ENCODE data around the gene ADGRL3.

The ADGRL3 gene

DNA sequence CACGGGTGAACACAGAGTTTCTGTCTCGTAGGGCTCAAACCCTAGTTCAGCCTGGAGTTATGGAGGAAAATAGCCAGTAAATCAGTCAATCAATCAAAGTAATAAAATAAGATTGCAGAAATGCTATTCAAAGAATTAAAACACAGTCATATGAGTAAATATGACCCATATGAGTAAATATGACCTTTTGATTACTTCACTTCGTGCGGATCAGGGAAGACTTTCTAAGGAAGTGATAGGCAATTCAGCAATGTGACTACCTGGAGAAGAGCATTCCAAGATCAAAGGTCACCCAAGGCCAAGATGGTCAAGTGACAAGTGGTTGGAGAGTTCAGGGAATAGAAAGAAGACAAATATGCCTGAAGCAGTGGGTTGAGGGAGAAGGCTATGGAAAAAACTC lies 722.6 kb downstream of the ADGRL3 start:
- no peaks in the 10 kb centered on the region for H3F3A ChIP-seq (ENCODE audit: insufficient read depth)
- H3K9me2 ChIP-seq (replicated peaks; ENCODE audit: insufficient read depth, low read length): no peaks in the 10 kb centered on the region
- H3K9me3 ChIP-seq (ENCODE audit: insufficient read depth, low read length): no peaks in the 10 kb centered on the region
- H3K27me3 ChIP-seq (ENCODE audit: low read length): no peaks in the 10 kb centered on the region
- no peaks in the 10 kb centered on the region for H3K79me2 ChIP-seq (ENCODE audit: insufficient read depth, low read length)
- no peak overlapping the region for H3K4me2 ChIP-seq (ENCODE audit: low read depth, low read length, poor library complexity, severe bottlenecking)
- H3K27ac ChIP-seq (ENCODE audit: low read depth, low read length): no peak overlapping the region
- H2AFZ ChIP-seq (ENCODE audit: low read depth, low read length, severe bottlenecking): no peak overlapping the region
- no peak overlapping the region for H3K9ac ChIP-seq (ENCODE audit: low read length)
- no peaks in the 10 kb centered on the region for H3K36me3 ChIP-seq (ENCODE audit: low read length)
- H3K4me3 ChIP-seq (ENCODE audit: insufficient read depth, low read length, poor library complexity, severe bottlenecking): no peak overlapping the region
- no peaks in the 10 kb centered on the region for H4K20me1 ChIP-seq (ENCODE audit: low read depth, low read length)
- TF ChIP-seq CTCF (IDR thresholded peaks at IDR 0.05; ENCODE audit: insufficient read depth, low read length, poor library complexity, severe bottlenecking) (no peak), EZH2phosphoT487 (conservative IDR thresholded peaks at IDR 0.05; ENCODE audit: low read length) (no peak)

- Histone ChIP-seq H3K9me2 (replicated peaks; ENCODE audit: insufficient read depth, low read length) (no peaks in the 10 kb centered on the region), H3K4me3 (ENCODE audit: insufficient read depth, low read length, poor library complexity, severe bottlenecking) (no peak overlapping the region), H3K36me3 (ENCODE audit: low read length) (no peaks in the 10 kb centered on the region), H3K27me3 (ENCODE audit: low read length) (no peaks in the 10 kb centered on the region), H3K27ac (ENCODE audit: low read depth, low read length) (no peak overlapping the region), H2AFZ (ENCODE audit: low read depth, low read length, severe bottlenecking) (no peak overlapping the region), H3F3A (ENCODE audit: insufficient read depth) (no peaks in the 10 kb centered on the region), H3K9me3 (ENCODE audit: insufficient read depth, low read length) (no peaks in the 10 kb centered on the region), H3K9ac (ENCODE audit: low read length) (no peak overlapping the region), H3K4me2 (ENCODE audit: low read depth, low read length, poor library complexity, severe bottlenecking) (no peak overlapping the region), H4K20me1 (ENCODE audit: low read depth, low read length) (no peaks in the 10 kb centered on the region), H3K79me2 (ENCODE audit: insufficient read depth, low read length) (no peaks in the 10 kb centered on the region)
- TF ChIP-seq CTCF (IDR thresholded peaks at IDR 0.05; ENCODE audit: insufficient read depth, low read length, poor library complexity, severe bottlenecking) (no peak), EZH2phosphoT487 (conservative IDR thresholded peaks at IDR 0.05; ENCODE audit: low read length) (no peak)
These were observed 723.1 kb downstream of the ADGRL3 start for GRCh38 chr4:61923179-61923578.

- no peak overlapping the region for H3K9ac ChIP-seq (ENCODE audit: low read length)
- H3K27me3 ChIP-seq (ENCODE audit: low read length): no peaks in the 10 kb centered on the region
- no peaks in the 10 kb centered on the region for H3K79me2 ChIP-seq (ENCODE audit: insufficient read depth, low read length)
- no peak overlapping the region for H3K27ac ChIP-seq (ENCODE audit: low read depth, low read length)
- no peak overlapping the region for H3K4me3 ChIP-seq (ENCODE audit: insufficient read depth, low read length, poor library complexity, severe bottlenecking)
- H3K9me2 ChIP-seq (replicated peaks; ENCODE audit: insufficient read depth, low read length): no peaks in the 10 kb centered on the region
- no peak overlapping the region for H2AFZ ChIP-seq (ENCODE audit: low read depth, low read length, severe bottlenecking)
- no peaks in the 10 kb centered on the region for H4K20me1 ChIP-seq (ENCODE audit: low read depth, low read length)
- no peaks in the 10 kb centered on the region for H3K9me3 ChIP-seq (ENCODE audit: insufficient read depth, low read length)
- no peak overlapping the region for H3K4me2 ChIP-seq (ENCODE audit: low read depth, low read length, poor library complexity, severe bottlenecking)
- no peaks in the 10 kb centered on the region for H3F3A ChIP-seq (ENCODE audit: insufficient read depth)
- no peaks in the 10 kb centered on the region for H3K36me3 ChIP-seq (ENCODE audit: low read length)
- no peak for TF ChIP-seq CTCF (IDR thresholded peaks at IDR 0.05; ENCODE audit: insufficient read depth, low read length, poor library complexity, severe bottlenecking)
- TF ChIP-seq EZH2phosphoT487 (conservative IDR thresholded peaks at IDR 0.05; ENCODE audit: low read length): no peak
These were observed 724.0 kb downstream of the ADGRL3 start for GRCh38 chr4:61924131-61924530.
